GM12878 (cell line): ENCODE measurements around the gene CKAP5. TPM values are rescaled to one million over a fixed set of nuclear protein-coding genes. Genes with fewer than 3 reads are reported as not detected.

Experiments used
- ATAC-seq: fragments of 200-7000 bp; cut with Tn5 transposase; 3 replicates; pipeline ENCODE4 v1.9.1; 2020; ENCODE audit warnings: mild to moderate bottlenecking, moderate library complexity
- BruUV-seq: library from RNA; stranded (reverse); fragments of 400-500 nt; replicated peaks from 2 replicates; lab custom pipeline; 2021; lab: Mats Ljungman, UMichigan
- CTCF ChIA-PET: fragments of 300-600 bp; sonication (Branson Sonifier 250); formaldehyde crosslinking; extraction: SDS; loops from one replicate; lab custom pipeline; 2021; ENCODE audit warnings: inconsistent platforms; lab: Yijun Ruan, JAX
- POLR2A ChIA-PET: fragments of 350-600 bp; formaldehyde crosslinking; extraction: SDS; loops from one replicate; lab custom pipeline; 2021; ENCODE audit warnings: inconsistent platforms; lab: Charles Lee
- RAD21 ChIA-PET: fragments of 300-600 bp; sonication (Branson Sonifier 250); formaldehyde crosslinking; loops from one replicate; lab custom pipeline; 2023; ENCODE audit warnings: antibody characterized with exemption; ENCODE audit not compliant: unreplicated experiment; lab: Charles Lee
- SMC1A ChIA-PET: fragments of 300-600 bp; sonication (Branson Sonifier 250); formaldehyde crosslinking; loops from one replicate; lab custom pipeline; 2023; ENCODE audit not compliant: unreplicated experiment, uncharacterized antibody; lab: Charles Lee
- DNase-seq: peaks from one replicate; pipeline ENCODE4 v3.0.0-alpha.2; 2011; ENCODE audit warnings: low read depth, low spot score
- FAIRE-seq: peaks from 3 replicates; lab custom pipeline; 2011; peaks lifted over from hg19 to GRCh38; lab: Jason Lieb, UNC
- H2AFZ ChIP-seq: 2 replicates; pipeline ENCODE4 v1.6.0; 2011; ENCODE audit warnings: low read depth, low read length, control low read depth; ENCODE audit not compliant: control insufficient read depth
- H3K27ac ChIP-seq: 2 replicates; pipeline ENCODE4 v1.5.1; 2011; ENCODE audit warnings: control low read depth; ENCODE audit not compliant: control insufficient read depth, insufficient read depth
- H3K27me3 ChIP-seq, 2 experiments: replicated peaks in 1 of 2; 2 replicates each; pipeline versions ENCODE4 v1.6.0 to v1.6.1; 2011; ENCODE audit warnings: low read length in 1 of 2; ENCODE audit not compliant: control insufficient read depth in 2 of 2, insufficient read depth in 2 of 2
- H3K36me3 ChIP-seq, 2 experiments: 2 replicates each; pipeline ENCODE4 v1.5.1; 2011; ENCODE audit warnings: low read length in 1 of 2; ENCODE audit not compliant: control insufficient read depth in 2 of 2, insufficient read depth in 2 of 2
- H3K4me1 ChIP-seq: 2 replicates; pipeline ENCODE4 v1.6.1; 2011; ENCODE audit warnings: mild to moderate bottlenecking, low read length, moderate library complexity, mixed read lengths; ENCODE audit not compliant: control insufficient read depth, insufficient read depth
- H3K4me2 ChIP-seq: 2 replicates; pipeline ENCODE4 v1.6.0; 2011; ENCODE audit warnings: control low read depth; ENCODE audit not compliant: control insufficient read depth, insufficient read depth
- H3K4me3 ChIP-seq: fragments of 200-600 bp; sonication (generic); 2 replicates; pipeline ENCODE4 v1.5.1; 2016
- H3K79me2 ChIP-seq: 2 replicates; pipeline ENCODE4 v1.6.0; 2011; ENCODE audit warnings: low read length; ENCODE audit not compliant: control insufficient read depth, insufficient read depth
- H3K9ac ChIP-seq: 2 replicates; pipeline ENCODE4 v1.8.0; 2011; ENCODE audit warnings: low read length, control low read depth, mixed read lengths; ENCODE audit not compliant: control insufficient read depth, insufficient read depth
- H3K9me3 ChIP-seq: replicated peaks from 3 replicates; pipeline ENCODE4 v1.5.1; 2011; ENCODE audit warnings: mild to moderate bottlenecking, low read length; ENCODE audit not compliant: control insufficient read depth, insufficient read depth
- H4K20me1 ChIP-seq: 2 replicates; pipeline ENCODE4 v1.6.0; 2011; ENCODE audit not compliant: control insufficient read depth, insufficient read depth
- BCL11A ChIP-seq: IDR thresholded peaks from 2 replicates; pipeline ENCODE4 v1.6.1; 2011; ENCODE audit warnings: low read depth, low read length
- ESRRA ChIP-seq: IDR thresholded peaks from 2 replicates; pipeline ENCODE4 v1.6.1; 2012; ENCODE audit warnings: mild to moderate bottlenecking, low read length, improper control_type of control experiment
- FOXM1 ChIP-seq: IDR thresholded peaks from 2 replicates; pipeline ENCODE4 v1.6.1; 2012; ENCODE audit warnings: low read depth, mild to moderate bottlenecking, inconsistent platforms, low read length, moderate library complexity
- GATAD2B ChIP-seq: fragments of 450-650 bp; conservative IDR thresholded peaks from 2 replicates; pipeline ENCODE4 v1.6.1; 2017; ENCODE audit warnings: low read depth, mild to moderate bottlenecking, moderate library complexity
- HDAC6 ChIP-seq: fragments of 200-600 bp; sonication (generic); IDR thresholded peaks from one replicate; pipeline ENCODE4 v1.8.0; 2017; ENCODE audit warnings: antibody characterized with exemption; ENCODE audit not compliant: unreplicated experiment
- IKZF1 ChIP-seq: fragments of 450-650 bp; conservative IDR thresholded peaks from 2 replicates; pipeline ENCODE4 v1.6.1; 2017; ENCODE audit warnings: antibody characterized with exemption, mild to moderate bottlenecking
- NFYA ChIP-seq: IDR thresholded peaks from 2 replicates; pipeline ENCODE4 v1.6.1; 2011; ENCODE audit warnings: low read depth, mild to moderate bottlenecking, low read length, improper control_type of control experiment, borderline replicate concordance
- NKRF ChIP-seq: fragments of 450-650 bp; conservative IDR thresholded peaks from 2 replicates; pipeline ENCODE4 v1.6.1; 2017; ENCODE audit warnings: mild to moderate bottlenecking, moderate library complexity
- RAD51 ChIP-seq: fragments of 450-650 bp; IDR thresholded peaks from 2 replicates; pipeline ENCODE4 v1.6.1; 2016; ENCODE audit warnings: moderate library complexity, mild to moderate bottlenecking, inconsistent platforms
- RELB ChIP-seq: fragments of 450-650 bp; IDR thresholded peaks from 2 replicates; pipeline ENCODE4 v1.6.1; 2017; ENCODE audit warnings: low read depth, mild to moderate bottlenecking, moderate library complexity
- SPI1 ChIP-seq: IDR thresholded peaks from 2 replicates; pipeline ENCODE4 v1.6.1; 2011; ENCODE audit warnings: low read depth, mild to moderate bottlenecking, low read length, moderate library complexity, borderline replicate concordance; ENCODE audit not compliant: insufficient read depth
- TARDBP ChIP-seq: IDR thresholded peaks from 2 replicates; pipeline ENCODE4 v1.6.1; 2016; ENCODE audit warnings: borderline replicate concordance
- TCF12 ChIP-seq: IDR thresholded peaks from 2 replicates; pipeline ENCODE4 v1.6.1; 2011; ENCODE audit warnings: low read depth, mild to moderate bottlenecking, low read length
- YY1 ChIP-seq: IDR thresholded peaks from 2 replicates; pipeline ENCODE4 v1.6.1; 2011; ENCODE audit warnings: low read depth, mild to moderate bottlenecking, low read length
- ZZZ3 ChIP-seq: IDR thresholded peaks from 2 replicates; pipeline ENCODE4 v1.6.1; 2011; ENCODE audit warnings: low read depth; ENCODE audit not compliant: control insufficient read depth, insufficient read length
- WGBS: methylation state at CpG from one replicate; pipeline ENCODE4 v1.1.6; 2016; ENCODE audit warnings: low lambda C conversion rate; ENCODE audit not compliant: insufficient replicate concordance, insufficient coverage; ENCODE audit errors: missing lambda C conversion rate; 5-methylcytosine and 5-hydroxymethylcytosine counted together
- in situ Hi-C: fragments of 300-500 bp; cut with MboI; formaldehyde crosslinking; loops from 9 replicates; pipeline ENCODE4 v1.14.3; 2018; ENCODE audit warnings: mixed read lengths
- intact Hi-C: fragments of 100-400 bp; cut with micrococcal nuclease; formaldehyde crosslinking; loops from one replicate; pipeline ENCODE4 v1.14.2; 2022; ENCODE audit not compliant: unreplicated experiment
- polyA plus RNA-seq, 11 experiments: library from polyadenylated mRNA; depleted of rRNA in 4 of 11; unstranded in 6 of 11; stranded (reverse) in 5 of 11; fragments of >200 nt; fragmentation: Nextera tagmentation in 4 of 11; fragmentation: Illumina TruSeq in 1 of 11; extraction: Ambion mirVana in 4 of 11; extraction: Trizol in 1 of 11; gene quantifications; 1 replicate in 1 of 11; 2 replicates in 10 of 11; pipeline versions ENCODE4 v1.2.1 to v1.2.3, GENCODE V29; 2011 to 2016; ENCODE audit warnings: inconsistent platforms in 2 of 11, missing spikeins in 2 of 11, low read depth in 1 of 11
- total RNA-seq, 4 experiments: library from RNA; depleted of rRNA in 3 of 4; stranded (reverse); fragments of >200 nt in 3 of 4; fragmentation: Illumina TruSeq in 1 of 4; extraction: Trizol in 1 of 4; gene quantifications; 2 replicates each; pipeline versions ENCODE4 v1.2.1 to v1.2.3, GENCODE V29; 2013 to 2021
- TF ChIP-seq, protein P1 (sequence below): fragments of 450-650 bp; IDR thresholded peaks from 2 replicates; pipeline ENCODE4 v1.6.1; 2016; ENCODE audit warnings: mild to moderate bottlenecking
- TF ChIP-seq, protein P2 (sequence below): IDR thresholded peaks from 2 replicates; pipeline ENCODE4 v1.6.1; 2012; ENCODE audit warnings: low read depth, low read length, improper control_type of control experiment

Gene CKAP5
- total and polyA plus RNA-seq, 10 of the 15 experiments (the other 5 are each of a cell fraction or from before 2014, with no cell fraction given) = 20.1 to 161 (median 79.8) TPM

GRCh38 chr11:46712874-46713576, 133.1 kb downstream of the CKAP5 start:
- Histone ChIP-seq H3K79me2 (no peaks in the 10 kb centered on the region), H2AFZ (no peak overlapping the region), H3K4me3 (no peak overlapping the region), H3K4me2 (no peak overlapping the region), H3K9ac (no peak overlapping the region), H4K20me1 (no peaks in the 10 kb centered on the region), H3K27ac (no peak overlapping the region), H3K4me1 (no peaks in the 10 kb centered on the region; the same call in 1 of the 2 replicates), H3K27me3 (no peaks in the 10 kb centered on the region), H3K9me3 (no peaks in the 10 kb centered on the region), H3K36me3 (no peaks in the 10 kb centered on the region; a peak in 1 of 4 replicates)
- in situ Hi-C loops = no loop called here
- WGBS = 79% methylated on average over 7 of the region's 7 CpGs
- CTCF ChIA-PET = no interaction called here
- RAD21 ChIA-PET = no interaction called here
- intact Hi-C loops = no loop called here
- SMC1A ChIA-PET = interaction anchor here (0.9 kb wide), 1 partner anchor 95 kb away, joined by 3 read pairs; no protein-coding TSS in a partner anchor
- POLR2A ChIA-PET = no interaction called here
- FAIRE-seq (no peak), ATAC-seq (no peak), DNase-seq (no peak)
- BruUV-seq = no TSS peak
- TF ChIP-seq YY1 (no peak), RELB (no peak), GATAD2B (no peak), IKZF1 (no peak), ESRRA (no peak), RAD51 (no peak), TARDBP (no peak), TCF12 (no peak), SPI1 (no peak), HDAC6 (no peak), BCL11A (no peak), NFYA (no peak), NKRF (no peak), ZZZ3 (no peak), FOXM1 (no peak)
- TF ChIP-seq, protein P1, sequence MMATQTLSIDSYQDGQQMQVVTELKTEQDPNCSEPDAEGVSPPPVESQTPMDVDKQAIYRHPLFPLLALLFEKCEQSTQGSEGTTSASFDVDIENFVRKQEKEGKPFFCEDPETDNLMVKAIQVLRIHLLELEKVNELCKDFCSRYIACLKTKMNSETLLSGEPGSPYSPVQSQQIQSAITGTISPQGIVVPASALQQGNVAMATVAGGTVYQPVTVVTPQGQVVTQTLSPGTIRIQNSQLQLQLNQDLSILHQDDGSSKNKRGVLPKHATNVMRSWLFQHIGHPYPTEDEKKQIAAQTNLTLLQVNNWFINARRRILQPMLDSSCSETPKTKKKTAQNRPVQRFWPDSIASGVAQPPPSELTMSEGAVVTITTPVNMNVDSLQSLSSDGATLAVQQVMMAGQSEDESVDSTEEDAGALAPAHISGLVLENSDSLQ = no peak
- TF ChIP-seq, protein P2, sequence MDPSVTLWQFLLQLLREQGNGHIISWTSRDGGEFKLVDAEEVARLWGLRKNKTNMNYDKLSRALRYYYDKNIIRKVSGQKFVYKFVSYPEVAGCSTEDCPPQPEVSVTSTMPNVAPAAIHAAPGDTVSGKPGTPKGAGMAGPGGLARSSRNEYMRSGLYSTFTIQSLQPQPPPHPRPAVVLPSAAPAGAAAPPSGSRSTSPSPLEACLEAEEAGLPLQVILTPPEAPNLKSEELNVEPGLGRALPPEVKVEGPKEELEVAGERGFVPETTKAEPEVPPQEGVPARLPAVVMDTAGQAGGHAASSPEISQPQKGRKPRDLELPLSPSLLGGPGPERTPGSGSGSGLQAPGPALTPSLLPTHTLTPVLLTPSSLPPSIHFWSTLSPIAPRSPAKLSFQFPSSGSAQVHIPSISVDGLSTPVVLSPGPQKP = no peak
